A172 (cell line): ENCODE data around the gene MYOM1. TPM values are rescaled to one million over a fixed set of nuclear protein-coding genes. Genes with fewer than 3 reads are reported as not detected.

ENCODE experiments used
- DNase-seq: peaks from one replicate; pipeline ENCODE4 v3.0.0-alpha.2; 2015; ENCODE audit warnings: low spot score
- total RNA-seq: library from RNA; depleted of rRNA; stranded (reverse); fragments of >200 nt; shearing (Covaris generic); gene quantifications from 2 replicates; pipeline ENCODE4 v1.2.3, GENCODE V29; 2014

Gene MYOM1
- total RNA-seq, 1 experiment from 2014 or later = not detected

DNA sequence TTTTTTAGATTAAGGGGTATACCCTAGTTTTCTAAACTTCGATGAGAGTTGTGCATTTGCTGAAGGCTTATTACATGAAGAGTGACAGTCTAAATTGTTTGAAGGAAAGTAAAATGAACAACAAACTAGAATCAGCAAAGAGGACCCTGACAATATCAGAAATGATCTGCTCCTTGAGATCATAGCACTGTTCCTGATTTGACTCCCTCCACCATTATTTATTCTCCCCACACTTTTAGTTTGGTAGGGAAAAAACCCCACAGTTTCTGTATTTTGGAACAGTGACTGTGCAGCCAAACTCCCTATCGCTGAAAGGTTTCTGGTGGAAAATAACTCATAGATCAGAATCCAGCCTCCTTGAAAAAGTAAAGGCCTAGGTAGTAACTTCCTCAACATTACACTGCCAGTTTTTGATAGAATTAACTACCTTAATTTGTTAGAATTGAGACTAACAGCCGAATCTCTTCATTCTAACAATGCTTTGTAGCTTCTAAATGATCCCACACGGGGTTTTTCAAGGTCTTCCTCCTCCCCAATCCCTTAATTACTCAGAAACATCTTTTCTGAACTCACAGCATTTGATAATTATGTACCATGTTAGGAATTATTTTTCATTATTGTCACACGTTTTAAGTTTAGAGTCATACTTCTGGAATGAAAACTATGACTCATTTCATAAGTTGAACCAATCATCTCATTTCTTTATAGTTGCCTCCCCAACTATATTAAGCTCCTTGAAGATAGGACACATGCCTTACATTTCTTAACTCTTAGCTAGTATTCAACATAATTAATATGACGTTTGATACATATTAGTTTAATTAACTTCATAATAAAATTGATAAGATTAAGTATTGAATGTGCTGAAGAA lies 30.7 kb upstream of the MYOM1 start:
- peak; percentile 85 for DNase-seq

DNA sequence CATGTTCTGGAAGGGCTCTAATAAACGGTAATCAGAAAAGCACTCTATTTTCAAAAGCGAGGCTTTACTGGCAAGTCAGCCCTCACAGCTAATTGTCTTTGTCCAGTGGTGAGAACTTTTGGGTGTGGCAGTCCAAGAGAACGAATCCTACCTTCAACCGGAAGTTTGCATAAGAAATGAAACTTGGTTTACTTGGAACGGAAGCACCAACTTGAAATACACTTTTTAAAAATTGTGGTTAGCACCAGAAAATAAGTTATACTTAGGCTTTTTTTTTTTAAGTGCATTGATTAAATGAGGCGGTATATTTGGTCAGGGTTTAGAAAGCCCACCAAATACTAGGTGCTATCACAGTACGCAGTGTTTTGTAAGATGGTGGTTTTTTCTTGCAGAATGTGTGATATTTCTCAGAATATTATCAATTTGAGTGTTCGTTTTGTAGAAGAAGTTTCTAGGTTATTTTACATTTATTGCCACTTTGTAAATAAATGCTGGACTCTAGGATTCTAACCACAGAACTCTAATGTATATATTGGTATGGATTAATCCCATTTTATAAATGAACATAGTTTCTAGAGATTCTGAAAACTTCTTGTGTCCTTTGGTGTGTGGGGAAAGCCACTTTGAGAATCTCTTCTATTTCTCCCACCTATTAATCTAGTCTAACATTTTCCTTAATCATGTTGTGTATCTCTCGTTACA lies 29.0 kb upstream of the MYOM1 start:
- peak; percentile 67 for DNase-seq

DNA sequence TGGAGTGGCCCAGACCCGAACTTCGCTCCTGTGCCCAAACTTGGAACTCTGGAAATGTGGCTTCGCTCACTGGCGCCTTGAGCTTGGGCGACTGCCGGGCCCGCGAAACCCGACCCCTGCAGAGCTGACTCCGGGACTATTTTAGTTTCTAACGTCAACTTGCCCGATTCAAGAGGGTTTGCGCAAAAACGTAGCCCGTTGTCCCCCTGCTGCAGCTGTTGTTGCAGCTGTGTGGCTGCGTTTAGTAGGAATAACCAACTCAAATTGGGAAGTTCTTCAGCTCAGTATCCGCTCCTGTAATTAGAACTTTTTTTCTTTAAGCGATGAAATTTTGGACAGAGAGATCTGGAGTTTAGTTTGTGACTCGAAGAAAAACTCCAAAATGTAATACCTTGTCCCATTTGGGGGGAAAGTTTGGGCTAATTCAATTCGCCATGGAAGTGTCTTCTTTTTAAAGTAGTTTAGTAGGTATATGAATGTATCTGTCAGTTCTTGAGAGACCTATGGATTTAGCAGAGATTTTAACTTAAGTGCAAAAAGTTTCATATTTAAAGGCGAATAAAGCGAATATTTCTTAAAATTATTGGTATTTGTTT lies 28.4 kb upstream of the MYOM1 start:
- DNase-seq = no peak

DNA sequence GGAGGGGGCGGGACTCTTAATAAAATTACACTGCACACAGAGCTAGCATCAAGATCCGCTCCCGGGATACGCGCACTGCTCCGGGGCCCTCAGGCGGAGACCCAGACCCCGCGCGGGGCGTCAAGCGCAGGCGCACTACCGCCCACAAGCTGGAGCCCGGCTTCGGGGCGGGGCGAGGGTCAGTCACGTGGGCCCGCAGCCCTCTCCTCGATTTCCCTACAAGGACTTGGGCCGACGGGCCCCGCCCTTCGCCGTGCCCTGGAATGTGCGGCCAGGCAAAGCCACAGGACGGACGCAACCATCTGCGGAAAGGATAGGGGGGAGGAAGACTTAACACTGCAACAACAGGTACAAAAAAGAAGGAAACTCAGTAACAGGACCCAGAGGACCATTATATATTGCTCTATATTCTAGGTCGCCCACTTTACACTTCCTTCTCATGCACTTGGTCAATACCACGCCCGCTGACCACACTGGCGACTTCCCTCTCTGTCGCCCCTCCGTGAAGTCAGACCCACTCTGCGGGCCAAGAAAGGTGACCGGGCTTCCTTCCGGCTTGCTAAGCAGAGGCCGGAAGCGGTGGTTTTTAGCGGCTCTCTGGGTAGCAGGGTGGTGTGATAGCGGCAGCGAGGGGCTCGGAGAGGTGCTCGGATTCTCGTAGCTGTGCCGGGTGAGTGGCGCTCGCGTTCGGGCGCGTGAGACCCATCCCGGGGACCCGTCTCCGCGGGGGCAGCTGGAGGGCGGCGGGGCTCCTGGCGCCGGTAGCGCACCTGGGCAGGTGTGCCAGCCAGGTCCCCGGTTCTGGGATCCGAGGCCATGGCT lies 27.7 kb upstream of the MYOM1 start, which contains the start of gene MYL12A:
MYL12A (plus strand) TSS at position 562 of the 822 bp plus-strand sequence. CDS start 5,447 bp downstream, outside the sequence.
- peak; percentile 97 for DNase-seq

- no peak for DNase-seq
These were observed 27.0 kb upstream of the MYOM1 start for GRCh38 chr18:3246635-3247239.

- peak; percentile 87 for DNase-seq
These were observed 26.3 kb upstream of the MYOM1 start for GRCh38 chr18:3245853-3246634.

GRCh38 chr18:3245185-3245564 lies 25.4 kb upstream of the MYOM1 start:
- no peak for DNase-seq

DNA sequence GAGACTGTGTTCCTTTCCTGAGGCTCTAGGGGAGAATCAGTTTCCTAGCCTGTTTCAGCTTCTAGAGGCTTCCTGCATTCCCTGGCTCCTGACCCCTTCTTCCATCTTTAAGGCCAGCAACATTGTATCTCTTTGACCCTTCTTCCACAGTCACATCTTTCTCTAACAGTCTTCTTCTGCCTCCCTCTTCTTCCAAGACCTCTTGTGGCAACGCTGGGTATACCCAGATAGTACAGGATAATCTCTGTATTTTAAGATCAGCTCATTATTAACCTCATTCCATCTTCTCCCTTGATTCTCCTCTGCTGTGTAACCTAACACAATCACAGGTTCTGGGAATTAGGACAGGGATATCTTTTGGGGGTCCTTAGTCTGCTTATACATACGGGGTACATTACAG lies 19.0 kb upstream of the MYOM1 start:
- no peak for DNase-seq

GRCh38 chr18:3236470-3236869 lies 16.7 kb upstream of the MYOM1 start:
- no peak for DNase-seq

DNA sequence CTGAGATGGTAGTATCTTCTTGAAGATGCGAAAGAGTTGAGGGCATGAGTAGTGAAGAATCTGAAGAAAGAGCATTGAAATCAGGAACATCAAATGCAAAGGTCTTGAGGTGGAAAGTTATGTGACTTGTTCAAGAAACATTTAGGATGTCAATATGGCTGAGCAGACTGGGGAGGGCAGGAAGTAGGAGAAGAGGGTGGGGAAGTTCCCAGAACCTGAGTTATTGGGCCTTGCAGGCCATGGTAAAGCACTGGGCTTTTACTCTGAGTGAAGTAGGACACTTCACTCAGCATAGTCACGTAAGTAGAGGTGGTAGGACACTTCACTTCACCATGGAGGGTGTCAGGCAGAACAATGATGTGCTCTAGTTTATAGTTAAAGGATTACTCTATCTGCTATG lies 16.1 kb upstream of the MYOM1 start:
- no peak for DNase-seq

DNA sequence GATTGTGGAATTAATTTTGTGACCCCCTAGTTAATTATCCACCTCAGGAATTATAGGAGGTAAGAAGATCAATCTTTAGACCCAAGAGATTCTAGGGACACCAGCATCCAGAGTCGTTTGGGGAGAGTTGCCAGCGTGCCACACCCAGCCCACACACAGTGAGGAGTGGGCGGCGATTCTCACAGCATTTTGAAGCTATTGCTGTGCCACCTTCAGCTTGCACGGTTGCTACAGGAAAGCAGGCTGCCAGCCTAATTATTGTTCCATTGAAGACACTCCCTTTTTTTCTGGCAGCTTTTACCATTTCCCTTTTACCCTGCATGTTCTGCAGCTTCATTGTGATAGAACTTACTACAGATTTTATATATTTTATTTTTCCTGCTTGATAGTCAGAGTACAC lies 14.7 kb upstream of the MYOM1 start:
- no peak for DNase-seq

- DNase-seq = no peak
These were observed 13.8 kb upstream of the MYOM1 start for GRCh38 chr18:3233433-3234168.

GRCh38 chr18:3233004-3233403 lies 13.2 kb upstream of the MYOM1 start:
- DNase-seq = no peak

DNA sequence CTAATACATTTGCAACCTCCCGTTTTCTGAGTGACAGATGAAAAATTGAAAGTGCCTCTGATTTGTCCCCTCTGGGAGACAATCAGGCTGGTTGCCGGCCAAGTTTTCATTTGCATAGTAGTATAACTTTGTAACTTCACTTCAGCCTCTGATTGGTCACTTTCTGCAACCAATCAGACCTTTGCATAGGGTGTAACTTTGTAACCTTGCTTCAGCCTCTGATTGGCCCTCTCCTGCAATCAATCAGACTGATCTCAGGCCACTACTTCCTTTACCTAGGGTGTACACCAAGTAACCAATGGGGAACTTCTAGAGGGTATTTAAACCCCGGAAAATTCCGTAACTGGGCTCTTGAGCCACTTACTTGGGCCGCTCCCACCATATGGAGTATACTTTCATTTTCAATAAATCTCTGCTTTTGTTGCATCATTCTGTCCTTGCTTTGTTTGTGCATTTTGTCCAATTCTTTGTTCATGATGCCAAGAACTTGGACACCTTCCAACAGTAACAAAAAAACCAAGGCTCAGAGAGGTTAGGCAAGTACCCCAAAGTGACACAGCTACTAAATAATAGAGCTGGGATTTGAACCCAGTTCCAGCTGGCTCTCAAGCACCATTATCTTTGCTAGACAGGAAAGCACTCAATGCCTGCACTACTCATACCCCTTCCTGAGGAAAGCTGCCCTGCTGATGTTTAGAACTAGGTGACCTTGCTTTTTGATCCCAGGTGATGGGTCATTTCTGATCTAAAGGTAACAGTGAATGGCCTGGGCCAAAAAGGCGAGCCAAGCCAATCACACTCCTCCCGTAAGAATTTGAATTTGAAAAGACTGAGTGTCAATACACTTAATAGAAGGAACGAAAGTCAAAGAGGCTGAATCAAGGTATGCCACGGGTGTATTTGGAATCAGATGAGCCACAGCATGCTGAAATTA lies 10.9 kb upstream of the MYOM1 start:
- peak; percentile 68 for DNase-seq

GRCh38 chr18:3226048-3226447 lies 6.3 kb upstream of the MYOM1 start:
- DNase-seq = no peak

DNA sequence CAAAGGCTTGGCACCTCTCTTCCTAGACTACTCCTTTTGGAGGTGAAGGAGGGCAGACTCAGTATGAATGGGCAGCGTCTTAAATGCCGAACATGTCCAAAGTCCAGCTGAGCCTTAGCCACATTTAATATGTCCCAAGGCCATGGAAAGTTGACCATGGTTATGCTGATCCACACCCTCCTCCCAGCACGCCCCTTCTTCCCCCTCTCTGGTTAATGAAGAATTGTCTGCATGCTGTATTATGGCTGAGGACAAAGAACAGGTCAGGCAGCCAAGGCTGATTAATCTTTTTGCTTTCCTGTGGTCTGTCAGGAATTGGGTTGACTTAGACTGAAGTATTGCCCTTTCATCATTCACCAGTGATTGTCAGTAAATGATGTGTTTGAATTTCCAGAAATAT lies 5.8 kb upstream of the MYOM1 start:
- no peak for DNase-seq

GRCh38 chr18:3224223-3224622 lies 4.5 kb upstream of the MYOM1 start:
- DNase-seq = no peak

GRCh38 chr18:3223356-3223755 lies 3.6 kb upstream of the MYOM1 start:
- DNase-seq = no peak

DNA sequence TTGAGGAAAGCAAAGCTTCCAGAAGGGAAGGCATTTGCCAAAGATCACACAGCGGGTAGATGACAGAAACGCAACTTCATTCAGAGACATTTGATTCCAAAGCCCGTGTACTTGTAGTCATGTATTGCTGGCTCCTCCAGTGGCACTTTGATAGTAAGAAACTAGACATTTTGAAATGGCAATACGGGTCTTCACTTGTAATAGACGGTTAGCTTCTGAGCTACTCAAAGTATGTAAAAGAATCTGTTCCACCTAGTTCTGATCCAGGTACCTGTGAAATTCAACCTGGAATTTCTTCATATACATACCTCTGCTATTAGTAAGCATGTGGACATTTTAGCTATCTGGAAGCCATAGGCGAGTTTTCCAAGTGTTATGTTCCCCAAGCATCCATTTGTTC lies 1.7 kb upstream of the MYOM1 start:
- DNase-seq = no peak
